Measurements from ENCODE around the gene DCBLD2. TPM values are rescaled to one million over a fixed set of nuclear protein-coding genes. Genes with fewer than 3 reads are reported as not detected.

The DCBLD2 gene
- total RNA-seq, 1 donor from 2014 or later: 145 TPM

DNA sequence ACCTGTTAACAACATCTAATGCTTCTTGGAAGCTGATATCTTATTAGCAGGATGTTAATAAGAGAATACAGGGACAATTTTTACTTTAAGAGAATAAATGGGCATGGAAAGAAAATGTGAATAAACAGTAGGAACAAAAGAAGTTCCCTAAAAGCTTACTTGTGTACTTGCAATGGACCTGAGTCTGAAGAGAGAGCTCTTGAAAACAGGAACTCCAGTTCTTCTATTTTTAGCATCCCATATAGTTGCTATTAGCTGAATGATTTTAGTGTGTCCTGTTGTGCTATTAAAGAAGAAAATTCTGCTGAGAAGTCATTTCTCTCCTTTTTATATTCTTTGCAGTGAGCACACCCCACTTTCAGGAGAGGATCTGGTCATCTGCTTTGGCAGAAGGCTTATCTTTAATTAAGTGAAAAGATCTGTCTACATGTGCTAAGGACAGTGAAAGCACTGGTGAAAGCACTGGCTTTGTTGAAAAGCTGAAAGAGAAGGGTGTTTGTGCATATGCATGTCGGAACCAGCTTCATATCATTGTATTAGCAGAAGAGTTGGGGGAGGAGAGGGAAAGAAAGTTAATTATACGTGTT lies 139.8 kb downstream of the DCBLD2 start:
- H3K27ac Mint-ChIP-seq: no peak overlapping the region
- H3F3A ChIP-seq (ENCODE audit: low read depth): no peaks in the 10 kb centered on the region

DNA sequence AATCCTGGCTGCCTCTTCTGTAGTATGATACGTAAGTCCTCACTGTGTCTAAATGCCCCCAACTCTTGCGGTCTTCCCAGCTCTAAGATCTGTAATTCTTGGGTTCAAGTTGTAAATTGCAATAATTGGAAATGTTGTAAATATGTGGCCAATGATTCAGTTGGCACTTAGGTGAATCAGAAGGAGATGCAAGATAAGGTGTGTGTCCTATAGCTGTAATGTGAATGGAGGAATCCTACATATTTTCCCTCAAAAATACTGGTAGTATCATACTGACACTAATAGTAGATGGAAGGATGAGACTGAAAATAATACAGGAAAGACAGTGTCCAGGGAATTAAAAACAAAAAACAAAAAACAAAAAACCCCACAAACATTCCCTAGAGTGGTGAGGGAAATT lies 141.9 kb downstream of the DCBLD2 start:
- Histone ChIP-seq H3K79me2 (ENCODE audit: low read depth) (no peaks in the 10 kb centered on the region), H3K27ac (no peak overlapping the region), H3K27me3 (no peaks in the 10 kb centered on the region), H3K9ac (no peak overlapping the region), H3K9me3 (ENCODE audit: low read depth) (no peaks in the 10 kb centered on the region), H3K36me3 (no peaks in the 10 kb centered on the region), H4K20me1 (ENCODE audit: low read depth) (no peaks in the 10 kb centered on the region), H3F3A (ENCODE audit: low read depth) (no peaks in the 10 kb centered on the region), H3K4me2 (no peak overlapping the region), H3K4me1 (peaks cover 15% of the 10 kb centered on the region), H2AFZ (replicated peaks) (no peak overlapping the region), H3K4me3 (no peak overlapping the region)
- H3K4me1 Mint-ChIP-seq: peaks cover 22% of the 10 kb centered on the region
- H3K27me3 Mint-ChIP-seq (ENCODE audit: insufficient read depth, low read depth): no peaks in the 10 kb centered on the region
- no peak for DNase-seq (ENCODE audit: low spot score)
- H3K36me3 Mint-ChIP-seq: peaks cover 3% of the 10 kb centered on the region
- H3K9me3 Mint-ChIP-seq: no peaks in the 10 kb centered on the region
- TF ChIP-seq, protein P1, sequence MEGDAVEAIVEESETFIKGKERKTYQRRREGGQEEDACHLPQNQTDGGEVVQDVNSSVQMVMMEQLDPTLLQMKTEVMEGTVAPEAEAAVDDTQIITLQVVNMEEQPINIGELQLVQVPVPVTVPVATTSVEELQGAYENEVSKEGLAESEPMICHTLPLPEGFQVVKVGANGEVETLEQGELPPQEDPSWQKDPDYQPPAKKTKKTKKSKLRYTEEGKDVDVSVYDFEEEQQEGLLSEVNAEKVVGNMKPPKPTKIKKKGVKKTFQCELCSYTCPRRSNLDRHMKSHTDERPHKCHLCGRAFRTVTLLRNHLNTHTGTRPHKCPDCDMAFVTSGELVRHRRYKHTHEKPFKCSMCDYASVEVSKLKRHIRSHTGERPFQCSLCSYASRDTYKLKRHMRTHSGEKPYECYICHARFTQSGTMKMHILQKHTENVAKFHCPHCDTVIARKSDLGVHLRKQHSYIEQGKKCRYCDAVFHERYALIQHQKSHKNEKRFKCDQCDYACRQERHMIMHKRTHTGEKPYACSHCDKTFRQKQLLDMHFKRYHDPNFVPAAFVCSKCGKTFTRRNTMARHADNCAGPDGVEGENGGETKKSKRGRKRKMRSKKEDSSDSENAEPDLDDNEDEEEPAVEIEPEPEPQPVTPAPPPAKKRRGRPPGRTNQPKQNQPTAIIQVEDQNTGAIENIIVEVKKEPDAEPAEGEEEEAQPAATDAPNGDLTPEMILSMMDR (IDR thresholded peaks at IDR 0.05): no peak
- H3K27ac Mint-ChIP-seq: no peak overlapping the region
- no peak overlapping the region for H3K4me3 Mint-ChIP-seq

More for the DNA sequence above, 139.8 kb downstream of the DCBLD2 start:
- H3K4me3 ChIP-seq: no peak overlapping the region
- H3K27ac ChIP-seq: no peak overlapping the region
- Mint-ChIP-seq H3K27me3 (ENCODE audit: insufficient read depth, low read depth) (no peaks in the 10 kb centered on the region), H3K4me3 (no peak overlapping the region), H3K4me1 (peaks cover 22% of the 10 kb centered on the region), H3K9me3 (no peaks in the 10 kb centered on the region), H3K36me3 (peaks cover 3% of the 10 kb centered on the region)
- H4K20me1 ChIP-seq (ENCODE audit: low read depth): no peaks in the 10 kb centered on the region
- no peaks in the 10 kb centered on the region for H3K36me3 ChIP-seq
- H3K27me3 ChIP-seq: no peaks in the 10 kb centered on the region
- peaks cover 15% of the 10 kb centered on the region for H3K4me1 ChIP-seq
- DNase-seq (ENCODE audit: low spot score): peak; percentile 4
- no peak overlapping the region for H3K4me2 ChIP-seq
- no peak overlapping the region for H2AFZ ChIP-seq (replicated peaks)
- no peaks in the 10 kb centered on the region for H3K79me2 ChIP-seq (ENCODE audit: low read depth)
- H3K9me3 ChIP-seq (ENCODE audit: low read depth): no peaks in the 10 kb centered on the region
- H3K9ac ChIP-seq: no peak overlapping the region
- TF ChIP-seq EZH2phosphoT487 (IDR thresholded peaks at IDR 0.05): no peak
- no peak for TF ChIP-seq EZH2 (IDR thresholded peaks at IDR 0.05)

DNA sequence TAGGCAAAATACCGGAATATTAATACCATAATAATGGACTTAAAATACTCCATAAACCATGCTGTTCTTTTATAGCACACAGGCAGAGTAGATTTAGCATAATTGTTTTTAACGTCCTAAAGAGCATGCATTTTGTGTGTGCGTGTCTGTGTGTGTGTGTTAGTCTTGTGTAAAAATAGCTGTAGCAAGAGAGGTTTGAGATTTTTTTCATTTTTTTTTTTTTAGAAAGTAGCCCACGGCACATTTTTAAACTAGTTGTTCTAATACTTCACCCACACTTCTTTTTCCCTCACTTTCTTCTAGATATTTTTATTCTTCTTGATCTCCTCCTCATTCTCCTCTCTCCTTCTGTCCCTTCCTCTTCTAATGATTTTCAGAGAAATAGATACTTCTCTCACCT lies 145.9 kb downstream of the DCBLD2 start:
- Histone ChIP-seq H2AFZ (replicated peaks) (no peak overlapping the region), H3K4me2 (no peak overlapping the region), H3K27ac (no peak overlapping the region), H3K4me1 (peaks cover 7% of the 10 kb centered on the region), H3K27me3 (no peaks in the 10 kb centered on the region), H3F3A (ENCODE audit: low read depth) (no peaks in the 10 kb centered on the region), H3K79me2 (ENCODE audit: low read depth) (no peaks in the 10 kb centered on the region), H4K20me1 (ENCODE audit: low read depth) (no peaks in the 10 kb centered on the region), H3K9ac (no peak overlapping the region), H3K36me3 (no peaks in the 10 kb centered on the region), H3K9me3 (ENCODE audit: low read depth) (no peaks in the 10 kb centered on the region), H3K4me3 (no peak overlapping the region)
- Mint-ChIP-seq H3K36me3 (peaks cover 3% of the 10 kb centered on the region), H3K27ac (no peak overlapping the region), H3K9me3 (no peaks in the 10 kb centered on the region), H3K4me1 (peaks cover 13% of the 10 kb centered on the region), H3K27me3 (ENCODE audit: insufficient read depth, low read depth) (no peaks in the 10 kb centered on the region), H3K4me3 (no peak overlapping the region)
- no peak for DNase-seq (ENCODE audit: low spot score)
- TF ChIP-seq, protein P1 (IDR thresholded peaks at IDR 0.05): no peak
- TF ChIP-seq EZH2 (IDR thresholded peaks at IDR 0.05) (no peak), EZH2phosphoT487 (IDR thresholded peaks at IDR 0.05) (no peak)

DNA sequence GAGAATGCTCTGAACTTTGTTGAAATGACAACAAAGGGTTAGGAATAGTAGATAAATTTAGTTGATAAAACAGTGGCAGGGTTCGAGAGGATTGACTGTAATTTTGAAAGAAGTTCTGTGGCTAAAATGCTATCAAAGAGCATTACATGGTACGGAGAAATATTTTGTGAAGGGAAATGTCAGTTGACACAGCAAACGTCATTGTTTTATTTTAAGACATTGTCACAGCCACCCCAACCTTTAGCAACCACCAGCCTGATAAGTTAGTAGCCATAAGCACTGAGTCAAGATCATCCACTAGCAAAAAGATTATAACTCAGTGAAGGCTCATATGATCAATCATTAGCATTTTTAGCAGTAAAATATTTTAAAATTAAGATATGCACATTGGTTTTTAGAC lies 147.0 kb downstream of the DCBLD2 start:
- H3K27ac Mint-ChIP-seq: no peak overlapping the region
- Histone ChIP-seq H3K4me2 (no peak overlapping the region), H3K4me3 (no peak overlapping the region), H3K27ac (no peak overlapping the region), H3K9ac (no peak overlapping the region), H4K20me1 (ENCODE audit: low read depth) (no peaks in the 10 kb centered on the region), H3K27me3 (no peaks in the 10 kb centered on the region), H3K36me3 (no peaks in the 10 kb centered on the region), H2AFZ (replicated peaks) (no peak overlapping the region), H3K79me2 (ENCODE audit: low read depth) (no peaks in the 10 kb centered on the region), H3F3A (ENCODE audit: low read depth) (no peaks in the 10 kb centered on the region), H3K9me3 (ENCODE audit: low read depth) (no peaks in the 10 kb centered on the region), H3K4me1 (peaks cover 7% of the 10 kb centered on the region)
- TF ChIP-seq EZH2phosphoT487 (IDR thresholded peaks at IDR 0.05) (no peak), EZH2 (IDR thresholded peaks at IDR 0.05) (no peak)
- TF ChIP-seq, protein P1 (IDR thresholded peaks at IDR 0.05): no peak
- H3K9me3 Mint-ChIP-seq: no peaks in the 10 kb centered on the region
- H3K27me3 Mint-ChIP-seq (ENCODE audit: insufficient read depth, low read depth): no peaks in the 10 kb centered on the region
- no peak for DNase-seq (ENCODE audit: low spot score)
- no peak overlapping the region for H3K4me3 Mint-ChIP-seq
- H3K4me1 Mint-ChIP-seq: peaks cover 4% of the 10 kb centered on the region
- H3K36me3 Mint-ChIP-seq: peaks cover 3% of the 10 kb centered on the region
